IPS DF 19.7 (cell line): ENCODE results near the gene OSTN.
"Not testable (repeated sequence)": the region's sequence is repeated elsewhere in the genome, so short reads cannot be mapped to it uniquely, and the experiment has no call there.

ENCODE experiments used
- DNase-seq: peaks from one replicate; pipeline ENCODE4 v3.0.0-alpha.2; 2013; ENCODE audit warnings: low read depth, low spot score

Gene OSTN

GRCh38 chr3:191198932-191199331, at the start of gene OSTN:
Gene OSTN, plus strand, starts transcription at chr3:191199241. Its CDS starts 13,292 bp downstream, at chr3:191212533.
- DNase-seq, result no peak

- no peak for DNase-seq
Measured at GRCh38 chr3:191151653-191152052, 47.4 kb upstream of the OSTN start.

- DNase-seq, result no peak
Measured at GRCh38 chr3:191154827-191155226, 44.2 kb upstream of the OSTN start.

- DNase-seq, result no peak
Measured at GRCh38 chr3:191158247-191158646, 40.8 kb upstream of the OSTN start.

- DNase-seq, result no peak
Measured at GRCh38 chr3:191158815-191159214, 40.2 kb upstream of the OSTN start.

- no peak for DNase-seq
Measured at GRCh38 chr3:191165802-191166201, 33.2 kb upstream of the OSTN start.

- DNase-seq, result no peak
Measured at GRCh38 chr3:191166368-191166767, 32.7 kb upstream of the OSTN start.

GRCh38 chr3:191169566-191169965, 29.5 kb upstream of the OSTN start:
- DNase-seq, result no peak

GRCh38 chr3:191170097-191170496, 28.9 kb upstream of the OSTN start:
- no peak for DNase-seq

- DNase-seq, result no peak
Measured at GRCh38 chr3:191175102-191175501, 23.9 kb upstream of the OSTN start.

GRCh38 chr3:191176038-191176785, 22.8 kb upstream of the OSTN start:
- DNase-seq, result no peak

GRCh38 chr3:191185382-191185781, 13.7 kb upstream of the OSTN start:
- not testable (repeated sequence) for DNase-seq

- DNase-seq, result not testable (repeated sequence)
Measured at GRCh38 chr3:191188246-191188645, 10.8 kb upstream of the OSTN start.

- DNase-seq, result not testable (repeated sequence)
Measured at GRCh38 chr3:191192270-191192669, 6.8 kb upstream of the OSTN start.

GRCh38 chr3:191192941-191193340, 6.1 kb upstream of the OSTN start:
- no peak for DNase-seq

GRCh38 chr3:191197761-191198306, 1.2 kb upstream of the OSTN start:
- DNase-seq, result no peak

GRCh38 chr3:191198480-191198879, 561 bp upstream of the OSTN start:
- DNase-seq, result no peak

- DNase-seq, result no peak
Measured at GRCh38 chr3:191210032-191210431, 11.0 kb downstream of the OSTN start.

- DNase-seq, result no peak
Measured at GRCh38 chr3:191216510-191216909, 17.5 kb downstream of the OSTN start.

- no peak for DNase-seq
Measured at GRCh38 chr3:191217301-191217700, 18.3 kb downstream of the OSTN start.

- peak; percentile 9 for DNase-seq
Measured at GRCh38 chr3:191220908-191221307, 21.9 kb downstream of the OSTN start.

- no peak for DNase-seq
Measured at GRCh38 chr3:191221638-191222037, 22.6 kb downstream of the OSTN start.

- no peak for DNase-seq
Measured at GRCh38 chr3:191227541-191227940, 28.5 kb downstream of the OSTN start.
